Measurements from ENCODE around the gene KCNIP2.

KCNIP2 gene

GRCh38 chr10:101875068-101875688, 31.6 kb upstream of the KCNIP2 start:
- no peak for DNase-seq (ENCODE audit: extremely low read depth, insufficient read length)
- H3K36me3 ChIP-seq (ENCODE audit: control insufficient read depth, insufficient read depth, low read length), result no peaks in the 10 kb centered on the region; the same call in 1 of the 2 replicates
- H3K4me3 ChIP-seq (replicated peaks; ENCODE audit: low read depth, low read length), result no peak overlapping the region
- no peak for TF ChIP-seq CTCF (IDR thresholded peaks at IDR 0.05; ENCODE audit: insufficient read depth, low read length, poor library complexity, severe bottlenecking)
- H3K27me3 ChIP-seq (replicated peaks; ENCODE audit: control insufficient read depth, insufficient read depth, low read length), result no peaks in the 10 kb centered on the region

DNA sequence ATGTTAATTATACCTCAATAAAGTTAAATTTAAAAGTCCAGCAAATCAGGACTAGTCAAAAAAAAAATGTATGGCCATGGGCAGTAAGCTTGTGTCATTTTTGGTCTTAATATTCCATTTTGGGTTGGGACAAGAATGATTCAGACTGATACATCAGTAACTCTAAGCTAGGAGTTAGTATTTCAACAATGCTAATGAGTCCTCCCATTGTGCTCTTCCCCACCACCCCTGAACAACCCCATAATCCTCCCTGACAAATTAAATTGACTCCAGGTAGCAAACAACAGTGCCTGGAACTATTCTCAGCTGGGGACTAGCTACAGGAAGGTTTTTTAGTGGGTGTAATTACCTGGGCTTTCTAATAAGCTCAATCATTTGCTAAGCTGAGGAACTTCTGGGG, 30.7 kb upstream of the KCNIP2 start:
- no peak for TF ChIP-seq CTCF (IDR thresholded peaks at IDR 0.05; ENCODE audit: insufficient read depth, low read length, poor library complexity, severe bottlenecking)
- no peak for DNase-seq (ENCODE audit: extremely low read depth, insufficient read length)
- no peaks in the 10 kb centered on the region; the same call in 1 of the 2 replicates for H3K36me3 ChIP-seq (ENCODE audit: control insufficient read depth, insufficient read depth, low read length)
- H3K4me3 ChIP-seq (replicated peaks; ENCODE audit: low read depth, low read length), result no peak overlapping the region
- H3K27me3 ChIP-seq (replicated peaks; ENCODE audit: control insufficient read depth, insufficient read depth, low read length), result no peaks in the 10 kb centered on the region

- H3K4me3 ChIP-seq (replicated peaks; ENCODE audit: low read depth, low read length), result no peak overlapping the region
- DNase-seq (ENCODE audit: extremely low read depth, insufficient read length), result no peak
- TF ChIP-seq CTCF (IDR thresholded peaks at IDR 0.05; ENCODE audit: insufficient read depth, low read length, poor library complexity, severe bottlenecking), result no peak
- H3K27me3 ChIP-seq (replicated peaks; ENCODE audit: control insufficient read depth, insufficient read depth, low read length), result no peaks in the 10 kb centered on the region
- no peaks in the 10 kb centered on the region for H3K36me3 ChIP-seq (ENCODE audit: control insufficient read depth, insufficient read depth, low read length)
These were observed 24.3 kb upstream of the KCNIP2 start for GRCh38 chr10:101867931-101868330.

- Histone ChIP-seq H3K27me3 (replicated peaks; ENCODE audit: control insufficient read depth, insufficient read depth, low read length) (no peaks in the 10 kb centered on the region), H3K36me3 (ENCODE audit: control insufficient read depth, insufficient read depth, low read length) (no peaks in the 10 kb centered on the region), H3K4me3 (replicated peaks; ENCODE audit: low read depth, low read length) (peak overlapping the region; percentile 1)
- DNase-seq (ENCODE audit: extremely low read depth, insufficient read length), result no peak
- no peak for TF ChIP-seq CTCF (IDR thresholded peaks at IDR 0.05; ENCODE audit: insufficient read depth, low read length, poor library complexity, severe bottlenecking)
These were observed 15.9 kb upstream of the KCNIP2 start for GRCh38 chr10:101859530-101859929.

GRCh38 chr10:101858723-101859500, 15.3 kb upstream of the KCNIP2 start:
- DNase-seq (ENCODE audit: extremely low read depth, insufficient read length), result peak; percentile 29
- no peak for TF ChIP-seq CTCF (IDR thresholded peaks at IDR 0.05; ENCODE audit: insufficient read depth, low read length, poor library complexity, severe bottlenecking)
- peak overlapping the region; percentile 22 for H3K4me3 ChIP-seq (replicated peaks; ENCODE audit: low read depth, low read length)
- H3K36me3 ChIP-seq (ENCODE audit: control insufficient read depth, insufficient read depth, low read length), result no peaks in the 10 kb centered on the region
- H3K27me3 ChIP-seq (replicated peaks; ENCODE audit: control insufficient read depth, insufficient read depth, low read length), result no peaks in the 10 kb centered on the region
